SH-SY5Y (cell line): ENCODE measurements around the gene CNNM3.

ENCODE experiments used
- GATA2 ChIP-seq: IDR thresholded peaks from 2 replicates; pipeline ENCODE4 v1.6.1; 2011; ENCODE audit warnings: mild to moderate bottlenecking, low read depth, low read length
- GATA3 ChIP-seq: IDR thresholded peaks from 2 replicates; pipeline ENCODE4 v1.6.1; 2011; ENCODE audit warnings: low read depth, mild to moderate bottlenecking, low read length, moderate library complexity

The CNNM3 gene

DNA sequence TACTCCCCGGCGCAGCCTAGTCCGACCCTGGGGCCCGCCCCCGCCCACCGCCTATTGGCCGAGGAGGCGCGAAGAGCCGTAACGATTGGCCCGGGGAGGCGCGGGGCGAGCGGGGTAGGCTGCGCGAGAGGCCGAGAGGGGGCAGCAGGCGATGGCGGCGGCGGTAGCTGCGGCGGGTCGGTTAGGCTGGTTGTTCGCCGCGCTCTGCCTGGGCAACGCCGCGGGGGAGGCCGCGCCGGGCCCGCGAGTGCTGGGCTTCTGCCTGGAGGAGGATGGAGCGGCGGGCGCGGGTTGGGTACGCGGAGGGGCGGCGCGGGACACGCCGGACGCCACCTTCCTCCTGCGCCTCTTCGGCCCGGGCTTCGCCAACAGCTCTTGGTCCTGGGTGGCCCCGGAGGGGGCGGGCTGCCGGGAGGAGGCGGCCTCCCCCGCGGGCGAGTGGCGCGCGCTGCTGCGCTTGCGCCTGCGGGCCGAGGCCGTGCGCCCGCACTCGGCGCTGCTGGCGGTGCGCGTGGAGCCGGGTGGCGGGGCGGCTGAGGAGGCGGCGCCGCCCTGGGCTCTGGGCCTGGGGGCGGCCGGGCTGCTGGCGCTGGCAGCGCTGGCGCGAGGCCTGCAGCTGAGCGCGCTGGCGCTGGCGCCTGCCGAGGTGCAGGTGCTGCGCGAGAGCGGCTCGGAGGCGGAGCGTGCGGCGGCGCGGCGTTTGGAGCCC, at the start of gene CNNM3:
Gene CNNM3, plus strand, starts transcription at position 142 of the 709 bp plus-strand sequence. Its CDS starts 10 bp downstream, at position 152.
- no peak for TF ChIP-seq GATA2
- TF ChIP-seq GATA3: no peak

- no peak for TF ChIP-seq GATA3
- no peak for TF ChIP-seq GATA2
Measured at GRCh38 chr2:96767135-96767871, 48.8 kb upstream of the CNNM3 start.

DNA sequence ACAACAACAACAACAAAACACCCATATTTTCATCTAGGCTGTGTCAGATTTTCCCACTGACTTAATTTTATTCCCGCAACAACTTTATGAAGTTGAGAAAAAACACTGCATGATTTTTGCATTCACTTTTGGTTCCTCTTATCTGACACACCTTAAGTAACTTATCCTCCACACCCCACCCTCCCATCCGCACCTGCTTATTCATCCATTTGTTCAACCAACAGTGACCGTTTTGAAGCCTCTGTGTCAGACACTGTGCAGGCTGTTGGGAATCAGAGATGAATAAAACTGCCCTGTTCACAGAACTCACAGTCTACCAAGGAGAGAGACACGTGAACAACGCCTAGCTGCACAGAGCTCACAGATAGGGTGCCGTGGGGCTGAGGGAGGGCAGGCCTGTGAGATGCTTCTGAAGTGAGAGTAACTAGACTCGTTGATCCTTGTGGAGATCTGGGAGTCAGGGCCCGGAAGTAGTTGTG, 47.9 kb upstream of the CNNM3 start:
- TF ChIP-seq GATA2 (no peak), GATA3 (no peak)

GRCh38 chr2:96769814-96770213, 46.3 kb upstream of the CNNM3 start:
- TF ChIP-seq GATA3 (no peak), GATA2 (no peak)

GRCh38 chr2:96770442-96771202, 45.4 kb upstream of the CNNM3 start:
- TF ChIP-seq GATA3 (no peak), GATA2 (no peak)

DNA sequence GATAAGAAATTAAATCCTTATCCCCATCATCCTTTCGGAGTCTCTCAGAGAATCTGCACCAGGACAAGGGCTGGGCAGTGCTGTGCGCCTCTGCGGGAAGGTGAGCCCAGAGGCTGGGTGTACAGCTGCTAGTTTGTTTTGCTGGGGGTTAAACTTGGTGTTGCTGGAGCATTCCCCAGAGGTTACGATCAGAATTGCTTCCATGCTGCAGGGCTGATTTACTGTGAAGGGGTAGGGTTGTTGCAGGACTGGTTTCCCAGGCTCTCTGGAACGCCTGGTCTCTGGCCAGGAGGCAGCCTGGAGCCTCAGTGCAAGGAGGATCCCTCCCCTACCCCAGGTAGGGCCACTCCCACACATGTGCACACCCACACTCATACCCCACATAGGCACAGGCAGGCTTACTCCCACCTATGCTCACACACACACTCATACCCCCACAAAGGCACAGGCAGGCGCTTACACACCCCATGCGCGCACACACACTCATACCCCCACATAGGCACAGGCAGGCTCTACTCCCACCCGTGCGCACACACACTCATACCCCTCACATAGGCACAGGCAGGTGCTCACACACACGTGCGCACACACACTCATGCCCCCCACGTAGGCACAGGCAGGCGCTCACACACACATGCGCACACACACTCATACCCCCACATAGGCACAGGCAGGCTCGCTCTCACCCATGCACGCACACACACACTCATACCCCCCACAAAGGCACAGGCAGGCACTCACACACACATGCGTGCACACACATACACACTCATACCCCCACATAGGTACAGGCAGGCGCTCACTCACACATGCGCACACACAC, 44.1 kb upstream of the CNNM3 start:
- TF ChIP-seq GATA3: no peak

GRCh38 chr2:96772903-96773671, 43.0 kb upstream of the CNNM3 start:
- TF ChIP-seq GATA2 (no peak), GATA3 (no peak)

GRCh38 chr2:96773922-96774321, 42.1 kb upstream of the CNNM3 start:
- no peak for TF ChIP-seq GATA3
- no peak for TF ChIP-seq GATA2

DNA sequence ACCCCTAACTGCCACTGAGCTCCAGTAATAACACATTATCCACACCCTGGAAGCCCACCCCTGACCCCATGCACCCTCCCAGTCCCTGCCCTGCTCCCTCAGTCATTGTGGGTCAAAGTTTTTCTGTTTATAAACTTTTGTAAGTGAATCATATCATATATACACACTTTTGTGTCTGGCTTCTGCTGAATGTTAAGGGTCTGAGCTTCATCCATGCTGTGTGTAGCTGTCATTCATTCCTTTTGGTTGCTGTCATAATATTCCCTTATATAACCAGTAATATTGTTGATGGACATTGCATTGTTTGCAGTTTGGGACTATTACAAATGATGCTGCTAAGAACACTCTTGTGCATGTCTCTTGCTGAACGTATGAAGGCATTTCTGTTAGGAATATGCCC, 40.9 kb upstream of the CNNM3 start:
- TF ChIP-seq GATA3 (no peak), GATA2 (no peak)

DNA sequence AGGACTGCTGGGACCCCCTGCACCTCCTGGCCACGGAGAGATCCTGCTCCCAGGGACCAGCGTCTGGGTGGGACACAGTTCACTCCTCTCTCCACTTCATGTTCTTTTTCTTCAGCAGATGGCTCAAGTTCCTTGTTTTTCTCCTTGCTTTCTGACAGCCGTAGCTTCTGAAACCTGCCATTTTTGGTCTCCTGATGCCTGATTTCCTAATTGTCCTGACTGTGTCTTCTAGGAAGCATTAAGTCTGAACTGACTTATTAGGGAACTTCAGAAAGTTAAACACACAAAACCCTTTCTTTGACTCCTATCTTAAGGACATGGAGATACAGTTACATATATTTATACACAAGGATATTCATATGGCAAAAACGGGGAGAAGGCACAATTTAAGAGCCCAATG, 32.7 kb upstream of the CNNM3 start:
- no peak for TF ChIP-seq GATA2
- no peak for TF ChIP-seq GATA3

DNA sequence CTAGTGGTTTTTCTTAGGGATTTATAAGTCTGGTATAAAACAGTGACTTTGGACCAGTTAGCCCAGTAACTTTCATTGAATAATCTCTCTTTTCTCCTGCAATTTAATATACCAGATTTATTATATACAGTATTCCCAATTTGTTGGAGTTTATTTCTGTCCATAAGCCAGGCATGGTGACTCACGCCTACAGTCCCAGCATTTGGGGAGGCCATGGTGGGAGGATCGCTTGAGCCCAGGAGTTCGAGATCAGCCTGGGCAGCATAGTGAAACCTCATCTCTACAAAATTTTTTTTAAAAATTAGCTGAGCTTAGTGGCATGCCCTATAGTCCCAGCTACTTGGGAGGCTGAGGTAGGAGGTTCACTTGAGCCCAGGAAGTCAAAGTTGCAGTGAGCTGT, 28.7 kb upstream of the CNNM3 start:
- no peak for TF ChIP-seq GATA3
- no peak for TF ChIP-seq GATA2

- TF ChIP-seq GATA3 (no peak), GATA2 (no peak)
Measured at GRCh38 chr2:96788442-96789244, 27.4 kb upstream of the CNNM3 start.

DNA sequence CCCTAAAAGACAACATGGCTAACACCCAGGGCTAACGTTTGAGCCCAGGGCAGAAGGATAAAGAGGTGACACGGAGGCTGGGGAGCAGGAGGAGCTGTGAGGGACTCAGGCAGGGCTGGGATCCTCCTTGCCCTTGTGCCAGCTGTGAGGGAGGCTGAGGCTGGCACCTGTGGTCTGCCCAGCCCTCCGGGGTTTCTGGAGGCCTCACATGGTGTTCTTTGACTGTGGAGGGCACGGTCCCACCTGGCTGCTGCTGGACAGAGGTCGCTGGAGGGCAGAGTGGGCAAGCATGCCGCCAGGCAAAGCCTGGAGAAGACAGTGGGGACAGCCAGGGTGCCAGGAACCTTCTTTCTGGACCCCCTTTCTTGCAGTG, 26.8 kb upstream of the CNNM3 start:
- TF ChIP-seq GATA2 (no peak), GATA3 (no peak)
